ENCODE data around the gene ACSS1. TPM values are rescaled to one million over a fixed set of nuclear protein-coding genes. Genes with fewer than 3 reads are reported as not detected.

ACSS1 gene
- total and polyA plus RNA-seq, 2 of the 8 experiments (the other 6 are each of a cell fraction or from before 2014, with no cell fraction given) = 2.6 to 3.4 TPM

DNA sequence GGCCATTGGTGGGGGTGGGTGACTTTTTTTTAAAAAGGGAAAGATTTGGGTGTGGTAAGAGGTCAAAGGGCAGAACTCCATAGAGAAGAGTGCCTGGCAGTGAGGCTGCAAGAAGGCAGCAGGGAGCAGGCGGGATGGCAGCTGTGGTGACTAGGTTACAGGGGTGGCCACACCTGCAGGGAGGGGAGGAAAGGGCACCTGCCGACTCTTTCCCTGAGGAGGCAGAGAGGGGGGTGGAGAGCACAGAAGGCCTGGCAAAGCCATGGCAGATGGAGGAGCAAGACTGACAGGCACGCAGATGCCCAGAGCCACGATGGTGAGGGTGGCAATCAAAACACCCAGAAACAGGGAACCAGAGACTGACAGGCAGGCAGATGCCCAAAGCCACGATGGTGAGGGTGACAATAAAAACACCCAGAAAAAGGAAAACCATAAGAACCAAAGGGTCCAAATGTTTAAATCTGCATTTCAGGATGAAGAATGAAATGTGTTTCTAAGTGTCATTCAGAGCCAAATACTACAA is 89.6 kb downstream of the ACSS1 start (continued):
- TF ChIP-seq CREB1 (IDR thresholded peaks at IDR 0.05) = no peak
